Putamen (tissue), 1 donor: ENCODE data around the gene HUNK.
"Not testable (repeated sequence)": the region's sequence is repeated elsewhere in the genome, so short reads cannot be mapped to it uniquely, and the experiment has no call there.

ENCODE experiments used
- DNase-seq: peaks from one replicate; pipeline ENCODE4 v3.0.0-alpha.2; 2016; ENCODE audit warnings: low spot score

The HUNK gene

GRCh38 chr21:31870472-31871193 lies 2.2 kb upstream of the HUNK start:
- DNase-seq, result no peak

DNA sequence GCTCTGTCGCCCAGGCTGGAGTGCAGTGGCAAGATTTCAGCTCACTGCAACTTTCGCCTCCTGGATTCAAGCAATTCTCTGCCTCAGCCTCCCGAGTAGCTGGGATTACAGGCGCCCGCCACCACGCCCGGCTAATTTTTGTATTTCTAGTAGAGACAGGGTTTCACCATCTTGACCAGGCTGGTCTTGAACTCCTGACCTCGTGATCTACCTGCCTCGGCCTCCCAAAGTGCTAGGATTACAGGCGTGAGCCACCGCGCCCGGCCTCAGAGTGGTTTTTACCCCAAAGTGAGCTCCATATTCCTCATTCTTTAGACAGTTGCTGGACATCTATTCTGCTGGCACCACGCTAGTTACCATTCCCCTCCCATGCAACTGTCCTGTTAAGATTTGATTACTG lies 1.4 kb upstream of the HUNK start:
- DNase-seq, result not testable (repeated sequence)

- DNase-seq, result no peak
Measured at GRCh38 chr21:31872072-31872451, 758 bp upstream of the HUNK start.

GRCh38 chr21:31873275-31873695 lies 465 bp downstream of the HUNK start:
- DNase-seq, result no peak

GRCh38 chr21:31873696-31874599 lies 1.1 kb downstream of the HUNK start:
- no peak for DNase-seq

DNA sequence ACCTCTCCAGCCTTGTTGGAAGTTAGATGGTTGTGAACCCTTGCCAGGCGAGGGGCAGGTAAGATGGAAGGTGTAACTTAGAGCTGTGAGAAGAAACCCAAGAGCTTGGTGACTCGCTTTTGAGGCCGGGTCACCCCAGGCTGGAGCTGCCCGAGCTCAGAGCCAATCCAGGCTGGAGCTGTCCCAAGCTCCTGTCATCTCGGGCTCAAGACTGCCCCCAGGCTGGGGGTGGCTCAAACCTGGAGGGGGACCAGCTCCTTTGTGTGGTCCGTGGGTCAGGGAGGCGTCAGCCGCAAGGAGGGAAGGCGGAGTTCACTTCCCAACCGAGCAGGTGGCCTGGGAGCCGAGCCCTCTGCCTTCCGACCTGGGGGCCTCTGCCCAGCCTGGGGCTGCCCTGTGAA lies 2.0 kb downstream of the HUNK start:
- no peak for DNase-seq

GRCh38 chr21:31875496-31876015 lies 2.7 kb downstream of the HUNK start:
- DNase-seq, result no peak

- DNase-seq, result no peak
Measured at GRCh38 chr21:31877463-31877957, 4.7 kb downstream of the HUNK start.

DNA sequence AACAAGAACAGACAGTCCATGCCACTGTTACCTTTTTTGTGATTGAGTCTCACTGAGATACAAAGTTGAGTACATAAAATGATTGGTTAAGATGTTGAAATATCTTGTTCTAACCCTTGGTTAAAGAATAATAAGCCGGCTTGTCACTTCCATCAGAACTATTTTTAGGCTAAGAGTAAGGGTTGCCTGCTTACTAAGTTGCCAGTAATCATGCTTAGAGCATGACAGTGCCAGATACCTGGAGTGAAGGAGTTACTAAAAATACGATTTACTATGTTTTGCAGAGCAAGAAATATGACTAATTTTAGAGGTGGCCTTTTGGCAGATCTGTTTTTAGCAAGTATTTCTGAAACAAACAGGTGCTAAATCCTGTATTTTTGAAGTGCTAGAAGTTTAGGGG lies 6.0 kb downstream of the HUNK start:
- no peak for DNase-seq

GRCh38 chr21:31879241-31879650 lies 6.4 kb downstream of the HUNK start:
- no peak for DNase-seq

- DNase-seq, result no peak
Measured at GRCh38 chr21:31879911-31880310, 7.1 kb downstream of the HUNK start.

DNA sequence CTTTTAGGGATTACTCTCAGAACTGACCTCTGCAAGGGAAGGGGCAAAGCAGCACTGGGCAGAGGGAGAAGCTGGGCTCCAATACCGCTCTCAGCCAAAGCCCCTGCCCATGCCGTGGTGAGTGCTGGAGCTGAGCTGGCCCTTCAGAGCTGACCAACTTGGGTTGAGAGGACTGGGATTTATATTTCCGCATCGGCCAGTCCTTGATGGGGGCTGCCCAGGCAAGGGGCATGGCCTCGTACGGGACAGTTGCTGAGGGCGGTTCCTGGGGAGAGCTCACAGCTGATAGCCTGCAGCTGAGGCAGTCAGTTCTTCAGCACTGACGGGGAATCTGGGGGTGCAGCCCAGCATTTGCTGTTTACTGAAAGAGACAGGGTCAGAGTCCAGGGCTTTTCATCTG lies 8.0 kb downstream of the HUNK start:
- no peak for DNase-seq

DNA sequence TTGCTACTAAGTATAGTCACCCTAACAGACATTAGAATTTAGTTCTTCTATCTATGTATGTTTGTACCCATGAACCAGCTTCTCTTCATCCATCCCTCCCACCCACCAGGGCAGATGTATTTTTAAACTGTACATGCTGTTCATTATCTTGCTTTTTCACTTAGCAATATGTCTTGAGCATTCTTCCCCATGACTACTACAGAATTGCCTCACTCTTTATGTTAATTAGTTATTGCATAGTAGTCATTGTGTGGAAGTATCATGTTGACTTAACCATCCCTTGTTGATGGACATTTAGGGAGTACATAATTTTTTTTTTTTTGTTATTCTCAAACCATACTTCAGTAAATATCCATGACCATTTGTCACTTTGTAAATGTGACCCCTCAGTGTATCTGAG lies 9.9 kb downstream of the HUNK start:
- DNase-seq, result no peak

GRCh38 chr21:31885146-31885545 lies 12.3 kb downstream of the HUNK start:
- no peak for DNase-seq

- no peak for DNase-seq
Measured at GRCh38 chr21:31886915-31887314, 14.1 kb downstream of the HUNK start.

- DNase-seq, result no peak
Measured at GRCh38 chr21:31887391-31887841, 14.6 kb downstream of the HUNK start.

DNA sequence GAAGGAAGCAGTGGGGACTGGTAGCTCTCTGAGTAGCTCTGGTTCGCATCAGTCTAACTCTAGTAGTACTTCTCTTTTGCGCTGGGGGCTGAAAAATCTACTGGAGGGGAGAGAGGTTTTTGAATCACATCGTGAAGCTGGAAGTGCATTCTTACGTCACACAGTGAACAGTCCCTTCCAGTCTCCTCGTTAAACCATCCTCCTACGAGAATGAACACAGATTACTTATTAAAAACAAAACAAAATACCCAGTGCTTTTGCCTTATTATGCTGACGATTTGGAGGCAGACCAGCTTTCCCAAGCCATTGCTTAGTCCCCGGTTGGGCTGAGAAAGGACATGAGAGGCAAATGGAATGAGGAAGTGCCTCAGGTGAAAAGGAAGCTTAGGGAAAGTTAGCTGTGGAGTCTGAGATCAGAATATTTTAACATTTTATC lies 16.1 kb downstream of the HUNK start:
- no peak for DNase-seq

DNA sequence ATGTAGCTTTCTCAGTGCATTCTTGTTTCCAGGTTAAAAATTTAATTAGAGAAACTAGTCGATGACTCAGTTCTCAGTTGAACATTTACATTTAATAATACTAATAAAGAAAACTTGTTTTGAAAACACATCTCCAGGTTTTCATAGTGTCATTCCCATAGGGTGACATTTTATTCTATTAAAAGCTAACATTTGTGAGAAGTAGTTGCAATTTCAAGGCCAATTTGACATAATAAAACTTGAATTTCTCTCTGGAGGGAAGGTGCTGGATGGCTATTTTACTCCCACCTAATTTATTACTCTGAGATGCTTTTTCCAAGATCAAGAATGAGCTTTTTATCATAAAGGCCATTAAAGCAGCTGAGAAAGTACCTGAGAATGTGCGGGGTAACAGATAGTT lies 16.6 kb downstream of the HUNK start:
- no peak for DNase-seq

DNA sequence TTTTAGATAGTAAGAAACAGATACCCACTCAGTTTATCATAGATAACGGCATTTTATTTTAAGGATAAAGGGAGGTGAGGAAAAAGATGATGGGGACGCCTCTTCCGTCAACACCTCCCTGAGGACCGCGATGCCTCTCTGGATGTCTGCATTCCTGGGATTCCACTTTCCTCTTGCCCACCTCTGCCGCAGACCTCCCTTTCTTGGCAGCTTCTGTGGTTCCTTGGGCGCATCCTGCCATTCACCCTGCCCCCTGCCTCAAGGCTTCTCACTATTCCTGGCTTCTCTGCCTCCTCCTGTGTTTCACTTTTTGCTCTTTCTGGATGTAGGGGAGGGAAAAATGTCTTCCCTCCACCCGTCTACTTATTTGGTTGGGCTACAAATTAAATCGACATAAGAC lies 19.9 kb downstream of the HUNK start:
- no peak for DNase-seq

- DNase-seq, result no peak
Measured at GRCh38 chr21:31893851-31894415, 21.1 kb downstream of the HUNK start.

- DNase-seq, result no peak
Measured at GRCh38 chr21:31894457-31894856, 21.6 kb downstream of the HUNK start.

- DNase-seq, result no peak
Measured at GRCh38 chr21:31895077-31895835, 22.4 kb downstream of the HUNK start.
